IMR-90 (cell line): Measurements from ENCODE around the gene KRT9. TPM values are rescaled to one million over a fixed set of nuclear protein-coding genes. Genes with fewer than 3 reads are reported as not detected.

Experiments used
- ATAC-seq: fragments of 200-7000 bp; cut with Tn5 transposase; 2 replicates; pipeline ENCODE4 v1.9.1; 2020; ENCODE audit warnings: low read depth, mild to moderate bottlenecking, moderate library complexity
- BruUV-seq: library from RNA; stranded (reverse); fragments of 400-500 nt; replicated peaks from 2 replicates; lab custom pipeline; 2021; lab: Mats Ljungman, UMichigan
- CTCF ChIA-PET: fragments of 300-600 bp; formaldehyde crosslinking; extraction: SDS; loops from one replicate; lab custom pipeline; 2021; ENCODE audit warnings: antibody characterized with exemption; lab: Yijun Ruan, JAX
- POLR2A ChIA-PET: fragments of 300-600 bp; sonication (Branson Sonifier 250); formaldehyde crosslinking; loops from one replicate; lab custom pipeline; 2022; ENCODE audit warnings: antibody characterized with exemption; ENCODE audit not compliant: unreplicated experiment; lab: Charles Lee
- DNase-seq: peaks from one replicate; pipeline ENCODE4 v3.0.0; 2013
- H2AFZ ChIP-seq: replicated peaks from 2 replicates; pipeline ENCODE3; 2013; ENCODE audit warnings: low read length, mild to moderate bottlenecking; ENCODE audit not compliant: poor library complexity
- H2AK5ac ChIP-seq: 2 replicates; pipeline ENCODE4 v1.6.1; 2013; ENCODE audit warnings: low read depth, low read length, inconsistent platforms
- H2AK9ac ChIP-seq: replicated peaks from 2 replicates; pipeline ENCODE3; 2013; ENCODE audit warnings: mild to moderate bottlenecking, low read depth, low read length, moderate library complexity; ENCODE audit not compliant: poor library complexity
- H2BK120ac ChIP-seq: 2 replicates; pipeline ENCODE4 v1.6.1; 2013; ENCODE audit warnings: low read depth, low read length, inconsistent platforms
- H2BK15ac ChIP-seq: 3 replicates; pipeline ENCODE4 v1.6.1; 2013; ENCODE audit warnings: low read depth, low read length, inconsistent platforms
- H2BK20ac ChIP-seq: 2 replicates; pipeline ENCODE4 v1.6.1; 2013; ENCODE audit warnings: low read depth, mild to moderate bottlenecking, inconsistent platforms, low read length, moderate library complexity
- H2BK5ac ChIP-seq: 2 replicates; pipeline ENCODE4 v1.6.1; 2013; ENCODE audit warnings: mild to moderate bottlenecking, low read depth, low read length, inconsistent platforms; ENCODE audit not compliant: poor library complexity, severe bottlenecking
- H3K14ac ChIP-seq: replicated peaks from 2 replicates; pipeline ENCODE4 v1.6.1; 2013; ENCODE audit warnings: low read depth, low read length, inconsistent platforms
- H3K18ac ChIP-seq: 2 replicates; pipeline ENCODE4 v1.6.1; 2013; ENCODE audit warnings: low read depth, low read length, control low read depth
- H3K23ac ChIP-seq: 2 replicates; pipeline ENCODE4 v1.6.1; 2013; ENCODE audit warnings: low read depth, low read length, inconsistent platforms
- H3K27ac ChIP-seq: 2 replicates; pipeline ENCODE4 v1.5.1; 2013; ENCODE audit warnings: mild to moderate bottlenecking, control low read depth, low read length; ENCODE audit not compliant: insufficient read depth
- H3K27me3 ChIP-seq: 2 replicates; pipeline ENCODE4 v1.6.1; 2013; ENCODE audit warnings: low read length; ENCODE audit not compliant: control insufficient read depth, insufficient read depth
- H3K36me3 ChIP-seq: 2 replicates; pipeline ENCODE4 v1.6.1; 2013; ENCODE audit warnings: low read length, mixed read lengths; ENCODE audit not compliant: control insufficient read depth, insufficient read depth
- H3K4ac ChIP-seq: 2 replicates; pipeline ENCODE4 v1.6.1; 2013; ENCODE audit warnings: low read depth, low read length, inconsistent platforms
- H3K4me1 ChIP-seq: 2 replicates; pipeline ENCODE4 v1.6.1; 2013; ENCODE audit warnings: low read length, mixed read lengths; ENCODE audit not compliant: control insufficient read depth, insufficient read depth
- H3K4me2 ChIP-seq: 2 replicates; pipeline ENCODE4 v1.6.1; 2013; ENCODE audit warnings: low read depth, mild to moderate bottlenecking, control low read depth, low read length, moderate library complexity
- H3K4me3 ChIP-seq: 2 replicates; pipeline ENCODE4 v1.5.1; 2013; ENCODE audit warnings: low read depth, mild to moderate bottlenecking, control low read depth, low read length, moderate library complexity; ENCODE audit not compliant: insufficient read depth
- H3K56ac ChIP-seq: 2 replicates; pipeline ENCODE4 v1.6.1; 2013; ENCODE audit warnings: low read length, inconsistent platforms; ENCODE audit not compliant: insufficient read depth; ENCODE audit errors: extremely low read depth
- H3K79me1 ChIP-seq, 2 experiments: 2 replicates each; pipeline ENCODE4 v1.6.1; 2013; ENCODE audit warnings: low read length in 2 of 2, inconsistent platforms in 1 of 2, low read depth in 1 of 2
- H3K9ac ChIP-seq: 2 replicates; pipeline ENCODE4 v1.6.1; 2013; ENCODE audit warnings: low read depth, low read length, control low read depth
- H3K9me1 ChIP-seq: 2 replicates; pipeline ENCODE4 v1.6.1; 2013; ENCODE audit warnings: low read length, inconsistent platforms; ENCODE audit not compliant: insufficient read depth
- H3K9me3 ChIP-seq: 2 replicates; pipeline ENCODE4 v1.6.1; 2013; ENCODE audit warnings: low read length; ENCODE audit not compliant: control insufficient read depth, insufficient read depth
- H4K20me1 ChIP-seq: 2 replicates; pipeline ENCODE4 v1.6.1; 2013; ENCODE audit warnings: low read length, inconsistent platforms; ENCODE audit not compliant: insufficient read depth
- H4K5ac ChIP-seq: 2 replicates; pipeline ENCODE4 v1.6.1; 2013; ENCODE audit warnings: mild to moderate bottlenecking, low read depth, low read length, control low read depth
- H4K8ac ChIP-seq, 2 experiments: 2 replicates each; pipeline ENCODE4 v1.6.1; 2013; ENCODE audit warnings: low read depth in 2 of 2, low read length in 2 of 2, control low read depth in 1 of 2, inconsistent platforms in 1 of 2
- H4K91ac ChIP-seq: 2 replicates; pipeline ENCODE4 v1.6.1; 2013; ENCODE audit warnings: low read depth, low read length, inconsistent platforms; ENCODE audit not compliant: insufficient read depth
- CEBPB ChIP-seq: IDR thresholded peaks from 2 replicates; pipeline ENCODE4 v1.6.1; 2012; ENCODE audit warnings: low read depth, low read length, improper control_type of control experiment
- CHD1 ChIP-seq: IDR thresholded peaks from 2 replicates; pipeline ENCODE4 v1.6.1; 2012; ENCODE audit warnings: low read depth, low read length, improper control_type of control experiment
- RFX5 ChIP-seq: IDR thresholded peaks from 2 replicates; pipeline ENCODE4 v1.8.0; 2012; ENCODE audit warnings: low read depth, mild to moderate bottlenecking, low read length, moderate library complexity
- WGBS, 2 experiments: methylation state at CpG; one replicate each; pipeline versions ENCODE4 v1.1.5 to v1.1.7; 2013; ENCODE audit warnings: missing lambda C conversion rate in 2 of 2; ENCODE audit not compliant: insufficient read length in 1 of 2; ENCODE audit errors: extremely low coverage in 2 of 2; 5-methylcytosine and 5-hydroxymethylcytosine counted together
- dilution Hi-C: fragments of 300-500 bp; cut with HindIII; formaldehyde crosslinking; loops from one replicate; pipeline ENCODE4 v1.14.3; 2018; ENCODE audit warnings: low sequenced_read_pairs; ENCODE audit not compliant: unreplicated experiment
- in situ Hi-C: fragments of 300-500 bp; cut with MboI; formaldehyde crosslinking; loops from 3 replicates; pipeline ENCODE4 v1.14.3; 2019; ENCODE audit warnings: low sequenced_read_pairs, inconsistent platforms, mixed read lengths
- intact Hi-C: fragments of 100-400 bp; cut with micrococcal nuclease; formaldehyde crosslinking; loops from 2 replicates; pipeline ENCODE4 v1.10.0; 2022
- polyA plus RNA-seq, 3 experiments: library from polyadenylated mRNA; depleted of rRNA; stranded (reverse); fragments of >200 nt; gene quantifications; 2 replicates each; pipeline ENCODE4 v1.2.3, GENCODE V29; 2012; ENCODE audit warnings: low replicate concordance in 1 of 3
- total RNA-seq: library from RNA; depleted of rRNA; stranded (reverse); fragments of >200 nt; gene quantifications from 2 replicates; pipeline ENCODE4 v1.2.3, GENCODE V29; 2012
- TF ChIP-seq, protein P1 (sequence below): fragments of 150-350 bp; IDR thresholded peaks from 2 replicates; pipeline ENCODE4 v1.6.1; 2017; ENCODE audit warnings: mild to moderate bottlenecking, antibody characterized with exemption, low read length, low read depth
- TF ChIP-seq, protein P2 (sequence below): conservative IDR thresholded peaks from 2 replicates; pipeline ENCODE4 v1.5.1; 2012; ENCODE audit warnings: mild to moderate bottlenecking, low read depth, low read length, improper control_type of control experiment

The KRT9 gene
- total and polyA plus RNA-seq, 2 of the 4 experiments (the other 2 are of a cell fraction), result not detected

DNA sequence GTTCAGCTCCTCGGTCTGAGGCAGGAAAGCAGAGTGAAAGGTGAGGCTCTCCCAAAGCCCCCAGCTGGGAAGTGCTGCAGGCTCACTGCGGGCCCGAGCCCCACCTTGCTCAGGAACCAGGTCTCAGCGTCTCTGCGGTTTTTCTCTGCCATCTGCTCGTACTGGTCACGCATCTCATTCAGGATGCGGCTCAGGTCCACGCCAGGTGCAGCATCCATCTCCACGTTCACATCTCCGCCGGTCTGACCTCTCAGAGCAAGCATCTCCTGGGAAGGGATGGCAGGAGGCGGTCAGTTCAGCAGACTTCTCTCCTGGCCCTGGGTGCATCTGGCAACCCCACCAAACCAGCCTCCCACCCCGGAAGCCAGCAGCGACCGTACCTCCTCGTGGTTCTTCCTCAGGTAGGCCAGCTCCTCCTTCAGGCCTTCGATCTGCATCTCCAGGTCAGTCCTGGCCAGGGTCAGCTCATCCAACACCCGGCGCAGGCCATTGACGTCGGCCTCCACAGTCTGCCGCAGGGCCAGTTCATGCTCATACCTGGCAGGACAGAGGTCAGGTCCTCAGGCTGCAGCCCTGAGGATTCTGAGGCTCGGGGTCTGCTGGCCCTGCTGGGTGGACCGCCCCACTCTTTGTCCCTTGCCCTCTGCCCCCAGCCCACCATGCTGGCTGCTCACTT lies 39.2 kb upstream of the KRT9 start:
- Histone ChIP-seq H3K9ac (no peak overlapping the region), H3K79me1 (no peaks in the 10 kb centered on the region), H3K36me3 (no peaks in the 10 kb centered on the region), H2AFZ (no peak overlapping the region), H3K9me3 (peaks cover 8% of the 10 kb centered on the region), H2BK20ac (no peak overlapping the region), H4K20me1 (no peaks in the 10 kb centered on the region), H2BK15ac (no peak overlapping the region), H4K8ac (no peak overlapping the region), H3K18ac (no peak overlapping the region), H3K4me3 (no peak overlapping the region), H2AK5ac (no peak overlapping the region), H4K91ac (no peak overlapping the region), H3K56ac (no peak overlapping the region), H3K27me3 (peaks cover 37% of the 10 kb centered on the region), H3K23ac (no peak overlapping the region), H3K14ac (no peak overlapping the region), H3K27ac (no peak overlapping the region), H3K9me1 (no peaks in the 10 kb centered on the region), H4K5ac (no peak overlapping the region), H3K4ac (no peak overlapping the region), H3K4me1 (no peaks in the 10 kb centered on the region), H2BK120ac (no peak overlapping the region), H2BK5ac (no peak overlapping the region), H3K4me2 (no peak overlapping the region), H2AK9ac (no peak overlapping the region)
- ATAC-seq (no peak), DNase-seq (no peak)
- ChIA-PET CTCF (no interaction called here), POLR2A (no interaction called here)
- TF ChIP-seq, protein P1, sequence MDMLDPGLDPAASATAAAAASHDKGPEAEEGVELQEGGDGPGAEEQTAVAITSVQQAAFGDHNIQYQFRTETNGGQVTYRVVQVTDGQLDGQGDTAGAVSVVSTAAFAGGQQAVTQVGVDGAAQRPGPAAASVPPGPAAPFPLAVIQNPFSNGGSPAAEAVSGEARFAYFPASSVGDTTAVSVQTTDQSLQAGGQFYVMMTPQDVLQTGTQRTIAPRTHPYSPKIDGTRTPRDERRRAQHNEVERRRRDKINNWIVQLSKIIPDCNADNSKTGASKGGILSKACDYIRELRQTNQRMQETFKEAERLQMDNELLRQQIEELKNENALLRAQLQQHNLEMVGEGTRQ, result no peak
- TF ChIP-seq RFX5 (no peak), CHD1 (no peak), CEBPB (no peak)
- TF ChIP-seq, protein P2, sequence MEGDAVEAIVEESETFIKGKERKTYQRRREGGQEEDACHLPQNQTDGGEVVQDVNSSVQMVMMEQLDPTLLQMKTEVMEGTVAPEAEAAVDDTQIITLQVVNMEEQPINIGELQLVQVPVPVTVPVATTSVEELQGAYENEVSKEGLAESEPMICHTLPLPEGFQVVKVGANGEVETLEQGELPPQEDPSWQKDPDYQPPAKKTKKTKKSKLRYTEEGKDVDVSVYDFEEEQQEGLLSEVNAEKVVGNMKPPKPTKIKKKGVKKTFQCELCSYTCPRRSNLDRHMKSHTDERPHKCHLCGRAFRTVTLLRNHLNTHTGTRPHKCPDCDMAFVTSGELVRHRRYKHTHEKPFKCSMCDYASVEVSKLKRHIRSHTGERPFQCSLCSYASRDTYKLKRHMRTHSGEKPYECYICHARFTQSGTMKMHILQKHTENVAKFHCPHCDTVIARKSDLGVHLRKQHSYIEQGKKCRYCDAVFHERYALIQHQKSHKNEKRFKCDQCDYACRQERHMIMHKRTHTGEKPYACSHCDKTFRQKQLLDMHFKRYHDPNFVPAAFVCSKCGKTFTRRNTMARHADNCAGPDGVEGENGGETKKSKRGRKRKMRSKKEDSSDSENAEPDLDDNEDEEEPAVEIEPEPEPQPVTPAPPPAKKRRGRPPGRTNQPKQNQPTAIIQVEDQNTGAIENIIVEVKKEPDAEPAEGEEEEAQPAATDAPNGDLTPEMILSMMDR, result no peak
- in situ Hi-C loops (no loop called here), intact Hi-C loops (no loop called here), dilution Hi-C loops (no loop called here)
- no TSS peak for BruUV-seq
- WGBS, 2 experiments, result 76% methylated on average over 18 of the region's 25 CpGs; no CpG with 5 or more reads in 1 of the 2 experiments
